HG03196 (cell line): Measurements from ENCODE around the gene NRG3.
"Not testable (repeated sequence)": the region's sequence is repeated elsewhere in the genome, so short reads cannot be mapped to it uniquely, and the experiment has no call there.

Source experiments
- ATAC-seq: cut with Tn5 transposase; IDR thresholded peaks from one replicate; pipeline ENCODE4 v1.9.1; 2021; ENCODE audit not compliant: unreplicated experiment

NRG3 gene

GRCh38 chr10:82267465-82267864 is 392.5 kb downstream of the NRG3 start:
- no peak for ATAC-seq

GRCh38 chr10:82267960-82268359 is 393.0 kb downstream of the NRG3 start:
- no peak for ATAC-seq

DNA sequence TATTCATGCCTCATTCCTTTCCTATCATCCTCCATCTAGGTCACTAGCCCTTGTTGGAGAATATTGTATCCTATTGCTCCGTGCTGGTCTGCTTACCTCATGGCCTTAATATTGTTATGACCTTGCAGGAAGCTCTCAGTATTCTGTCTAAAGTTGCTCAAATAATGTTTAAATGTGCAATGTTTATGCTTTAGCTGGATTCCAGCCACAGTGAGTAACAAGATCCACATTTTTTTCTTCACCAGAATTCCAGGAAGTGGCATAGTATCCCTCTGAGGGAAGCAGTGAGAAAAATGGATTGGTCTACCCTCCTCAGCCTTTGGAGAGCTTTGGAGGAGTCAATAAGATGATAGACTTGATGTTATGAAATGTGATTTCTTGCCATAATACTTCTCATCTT is 402.6 kb downstream of the NRG3 start:
- no peak for ATAC-seq

DNA sequence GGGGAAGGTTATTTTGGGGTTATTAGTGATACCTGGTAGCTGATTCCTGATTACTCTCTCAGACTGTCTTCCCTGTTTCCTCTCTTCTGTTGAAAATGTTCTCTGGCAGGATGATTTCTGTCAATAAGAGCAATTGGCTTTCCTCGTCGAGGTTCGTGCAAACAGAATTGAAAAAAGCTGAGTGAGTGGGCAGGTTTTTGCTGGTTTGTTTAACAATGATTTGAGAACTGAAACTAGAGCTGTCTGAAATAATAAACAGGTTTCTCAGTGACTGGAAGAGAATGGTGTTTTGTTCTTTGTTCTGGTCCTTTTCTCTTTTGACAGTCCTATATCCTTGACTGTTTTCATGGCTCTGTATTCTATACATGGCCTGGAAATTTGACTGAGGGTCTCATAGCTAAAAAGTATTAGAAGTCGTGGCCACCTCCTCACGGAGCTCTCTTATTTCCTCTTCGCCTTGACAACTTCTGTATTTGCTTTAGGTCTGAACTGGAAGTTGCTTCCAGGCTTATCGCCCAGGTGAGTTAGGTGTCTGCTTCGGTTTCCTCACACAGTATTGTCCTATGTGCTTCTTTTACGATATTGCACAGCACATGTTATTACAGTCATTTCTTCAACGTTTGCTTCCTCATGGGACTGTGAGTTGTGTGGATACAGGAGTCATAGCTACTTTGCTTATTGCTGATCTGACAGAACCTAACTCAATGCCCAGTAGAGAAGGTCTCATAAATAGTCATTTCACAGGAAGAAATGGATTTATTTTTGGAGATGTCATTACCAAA is 403.6 kb downstream of the NRG3 start:
- ATAC-seq: no peak

DNA sequence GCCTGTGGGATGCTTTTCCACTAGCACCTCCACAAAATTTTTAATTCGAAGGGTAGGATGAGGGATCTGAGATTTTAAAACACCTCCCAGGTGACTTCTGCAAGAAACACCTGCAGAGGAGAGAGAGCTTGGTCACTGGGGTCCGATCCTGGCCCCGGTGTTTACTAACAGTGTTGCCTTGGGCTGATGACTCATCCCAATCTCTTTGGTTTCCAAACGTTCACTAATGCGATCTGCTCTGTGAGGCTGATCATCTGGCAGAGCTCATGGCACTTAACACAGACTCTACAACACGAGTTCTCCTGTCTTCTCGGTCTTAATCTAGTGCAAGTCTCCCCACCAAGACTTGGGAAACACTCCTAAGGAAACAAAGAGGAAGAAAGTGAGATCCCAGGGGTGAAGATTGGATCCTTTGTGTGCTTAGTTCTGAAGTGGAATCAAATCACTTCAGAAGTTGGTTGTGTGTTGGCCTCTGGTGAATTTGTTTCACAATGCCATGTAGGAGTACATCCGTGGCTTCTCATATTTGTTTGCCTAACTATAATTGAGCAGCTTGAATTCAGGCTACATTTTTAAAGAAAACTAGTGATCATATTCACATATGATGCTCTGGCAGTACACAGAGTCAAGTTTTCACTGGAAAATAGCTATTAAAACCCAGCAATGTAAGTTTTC is 407.9 kb downstream of the NRG3 start:
- ATAC-seq: no peak

DNA sequence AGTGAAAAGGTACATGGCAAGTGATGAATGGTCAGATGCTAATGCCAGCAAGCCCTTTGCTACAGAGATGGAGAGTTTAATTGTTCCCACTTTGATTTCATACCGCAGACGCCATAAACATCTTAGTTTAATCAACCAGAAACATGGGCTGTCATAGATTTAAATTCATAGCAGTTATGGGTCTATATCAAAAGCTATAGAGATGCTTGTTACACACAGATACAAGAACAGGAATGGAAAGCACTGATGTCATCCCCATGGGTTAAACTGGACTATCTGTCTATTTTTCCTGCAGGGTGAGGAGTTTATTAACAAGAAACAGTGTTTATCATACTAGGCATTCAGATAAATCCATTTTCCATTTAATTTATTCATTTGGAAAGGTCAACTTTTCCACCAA is 409.2 kb downstream of the NRG3 start:
- no peak for ATAC-seq

DNA sequence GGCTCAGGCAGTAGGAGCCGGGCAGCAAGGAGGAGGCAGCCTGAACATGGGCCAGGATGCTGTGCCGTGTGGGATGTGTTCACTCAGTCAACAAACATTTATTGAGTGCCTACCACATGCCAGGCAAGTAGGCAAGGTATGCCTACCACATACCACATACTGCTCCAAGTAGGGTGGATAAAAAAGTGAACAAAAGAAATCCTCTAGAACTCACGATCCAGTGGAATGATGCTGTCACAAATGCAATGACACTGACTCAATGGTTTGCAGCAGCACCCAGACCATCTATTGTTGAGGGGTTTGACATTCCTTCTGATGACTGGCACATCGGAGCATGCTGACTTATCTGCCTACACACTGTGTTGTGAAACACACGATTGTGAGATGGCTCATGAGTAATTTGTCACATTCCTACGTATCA is 413.5 kb downstream of the NRG3 start:
- no peak for ATAC-seq

DNA sequence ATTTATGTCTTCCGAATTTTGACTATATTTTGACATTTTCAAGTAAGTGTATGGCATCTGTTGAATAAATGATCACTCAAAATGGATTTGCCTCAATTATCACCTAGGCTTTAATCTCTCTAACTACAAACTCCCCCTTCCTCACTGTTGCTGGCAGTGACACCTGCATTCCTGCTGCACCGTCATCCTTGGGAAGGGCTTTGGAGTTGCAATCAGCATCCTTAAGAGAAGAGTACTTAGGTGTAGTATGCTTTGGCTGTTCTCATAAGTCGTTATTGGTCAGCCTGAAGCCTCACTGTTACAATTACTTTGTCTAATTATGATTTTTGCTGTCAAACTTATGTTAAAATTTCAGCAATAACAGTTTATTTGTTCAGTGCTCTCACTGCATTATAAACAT is 415.0 kb downstream of the NRG3 start:
- ATAC-seq: no peak

DNA sequence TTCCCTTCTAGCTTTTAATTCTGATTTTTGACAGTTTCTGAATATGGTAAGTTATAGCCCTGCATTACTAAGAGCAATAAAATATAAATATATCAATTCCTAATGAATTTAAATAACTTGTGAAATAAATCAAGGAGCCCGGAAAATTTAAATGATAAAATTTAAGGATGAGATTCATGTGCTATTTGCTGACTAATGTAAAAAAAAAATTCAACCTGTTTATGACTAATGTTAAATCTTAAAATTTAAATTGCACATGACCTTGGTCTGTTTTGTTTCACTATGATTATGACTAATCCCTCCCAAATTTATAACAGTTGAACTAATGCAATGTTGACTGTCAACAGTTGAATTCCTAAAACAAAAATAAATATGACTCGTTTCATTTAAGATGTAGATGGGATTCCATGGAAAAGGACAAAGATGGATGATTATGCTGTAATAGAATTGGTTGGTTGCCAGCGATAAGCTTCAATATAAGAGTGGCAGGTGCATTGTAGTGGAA is 419.9 kb downstream of the NRG3 start:
- ATAC-seq: no peak

GRCh38 chr10:82308641-82309040 is 433.6 kb downstream of the NRG3 start:
- no peak for ATAC-seq

GRCh38 chr10:82310839-82311238 is 435.8 kb downstream of the NRG3 start:
- ATAC-seq: no peak

DNA sequence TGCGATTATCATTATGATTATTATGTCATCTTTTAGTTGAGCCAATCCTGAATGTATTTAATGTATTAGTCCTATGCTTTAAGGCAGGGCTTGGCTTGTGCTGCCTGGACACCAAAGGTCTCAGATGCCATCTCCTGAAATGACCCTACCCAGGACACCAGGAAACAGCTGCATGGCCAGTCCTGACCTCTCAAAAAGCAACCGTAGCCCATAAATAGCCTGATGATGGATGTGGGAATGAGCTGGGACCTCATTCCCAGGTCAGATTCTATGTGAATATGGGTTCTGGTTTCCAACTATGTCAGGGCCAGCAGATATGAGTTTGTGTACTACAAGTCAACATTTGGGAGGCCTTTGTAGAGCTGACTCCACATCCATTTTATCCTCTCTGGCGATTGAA is 438.4 kb downstream of the NRG3 start:
- ATAC-seq: no peak

- ATAC-seq: no peak
Measured at GRCh38 chr10:82318534-82318933, 443.5 kb downstream of the NRG3 start.

DNA sequence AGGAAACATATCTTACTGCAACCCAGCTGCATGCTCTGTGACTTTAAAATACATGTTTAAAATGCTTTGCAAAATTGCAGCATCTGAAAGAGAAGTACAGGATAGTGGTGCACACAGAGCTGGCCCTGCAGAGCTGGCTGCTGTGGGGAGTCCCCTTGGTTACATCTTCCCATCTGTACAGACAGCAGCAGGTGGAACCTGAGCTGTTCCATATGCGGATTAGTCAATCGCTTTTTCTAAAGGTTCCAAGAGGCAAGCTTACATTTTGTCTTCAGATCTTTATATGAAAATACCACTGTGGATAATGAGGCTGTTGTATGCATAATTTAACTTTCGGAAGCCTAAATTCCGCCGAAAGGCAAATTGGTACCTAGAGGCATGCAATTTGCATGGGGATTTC is 444.1 kb downstream of the NRG3 start:
- ATAC-seq: no peak

- ATAC-seq: no peak
Measured at GRCh38 chr10:82319562-82319961, 444.6 kb downstream of the NRG3 start.

- ATAC-seq: no peak
Measured at GRCh38 chr10:82321724-82322123, 446.7 kb downstream of the NRG3 start.

- no peak for ATAC-seq
Measured at GRCh38 chr10:82331716-82332115, 456.7 kb downstream of the NRG3 start.

DNA sequence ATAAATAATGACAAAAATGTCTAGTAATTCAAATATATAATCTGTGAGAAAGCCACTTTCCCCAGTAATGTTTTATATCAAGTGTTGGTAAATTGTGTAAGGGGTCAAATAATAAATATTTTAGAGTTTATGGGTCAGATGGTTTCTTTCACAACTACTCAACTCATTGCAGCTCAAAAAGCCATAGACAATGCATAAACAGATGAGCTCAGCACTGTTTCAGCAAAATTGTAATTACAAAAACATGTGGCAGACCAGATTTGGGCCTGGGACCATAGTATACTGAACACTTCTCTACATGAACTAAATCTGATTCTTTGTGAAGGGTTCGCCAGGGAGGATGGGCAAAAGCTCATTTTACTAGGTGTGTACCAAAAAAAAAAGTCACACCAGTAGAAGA is 460.8 kb downstream of the NRG3 start:
- no peak for ATAC-seq

DNA sequence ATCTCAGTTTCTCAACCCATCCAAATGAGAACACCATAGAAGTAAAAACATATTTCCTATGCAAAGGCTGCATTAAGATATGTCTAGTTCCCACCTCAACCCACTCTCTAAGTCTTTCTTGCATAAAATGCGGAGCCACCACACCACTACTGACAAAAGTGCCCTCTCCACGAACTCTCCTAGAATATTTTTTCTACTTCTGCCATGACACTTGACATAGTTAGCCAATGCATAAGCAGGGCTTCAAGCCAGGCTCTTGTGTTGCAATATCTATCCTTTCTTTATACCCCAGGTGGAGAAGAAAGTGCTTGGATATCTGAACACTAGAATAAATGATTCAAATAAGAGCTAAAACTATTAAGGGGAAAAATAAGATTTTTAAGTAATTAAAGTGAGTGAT is 465.2 kb downstream of the NRG3 start:
- no peak for ATAC-seq

- ATAC-seq: not testable (repeated sequence)
Measured at GRCh38 chr10:82349590-82349989, 474.6 kb downstream of the NRG3 start.

- ATAC-seq: no peak
Measured at GRCh38 chr10:82353381-82353780, 478.4 kb downstream of the NRG3 start.

GRCh38 chr10:82358486-82359099 is 483.6 kb downstream of the NRG3 start:
- no peak for ATAC-seq
